IMR-90 (cell line): ENCODE data around the gene RAB40C. TPM values are rescaled to one million over a fixed set of nuclear protein-coding genes. Genes with fewer than 3 reads are reported as not detected.

Source experiments
- ATAC-seq: fragments of 200-7000 bp; cut with Tn5 transposase; 2 replicates; pipeline ENCODE4 v1.9.1; 2020; ENCODE audit warnings: low read depth, mild to moderate bottlenecking, moderate library complexity
- BruUV-seq: library from RNA; stranded (reverse); fragments of 400-500 nt; replicated peaks from 2 replicates; lab custom pipeline; 2021; lab: Mats Ljungman, UMichigan
- CTCF ChIA-PET: fragments of 300-600 bp; formaldehyde crosslinking; extraction: SDS; loops from one replicate; lab custom pipeline; 2021; ENCODE audit warnings: antibody characterized with exemption; lab: Yijun Ruan, JAX
- POLR2A ChIA-PET: fragments of 300-600 bp; sonication (Branson Sonifier 250); formaldehyde crosslinking; loops from one replicate; lab custom pipeline; 2022; ENCODE audit warnings: antibody characterized with exemption; ENCODE audit not compliant: unreplicated experiment; lab: Charles Lee
- DNase-seq: peaks from one replicate; pipeline ENCODE4 v3.0.0; 2013
- H2AFZ ChIP-seq: replicated peaks from 2 replicates; pipeline ENCODE3; 2013; ENCODE audit warnings: low read length, mild to moderate bottlenecking; ENCODE audit not compliant: poor library complexity
- H2AK5ac ChIP-seq: 2 replicates; pipeline ENCODE4 v1.6.1; 2013; ENCODE audit warnings: low read depth, low read length, inconsistent platforms
- H2AK9ac ChIP-seq: replicated peaks from 2 replicates; pipeline ENCODE3; 2013; ENCODE audit warnings: mild to moderate bottlenecking, low read depth, low read length, moderate library complexity; ENCODE audit not compliant: poor library complexity
- H2BK120ac ChIP-seq: 2 replicates; pipeline ENCODE4 v1.6.1; 2013; ENCODE audit warnings: low read depth, low read length, inconsistent platforms
- H2BK15ac ChIP-seq: 3 replicates; pipeline ENCODE4 v1.6.1; 2013; ENCODE audit warnings: low read depth, low read length, inconsistent platforms
- H2BK20ac ChIP-seq: 2 replicates; pipeline ENCODE4 v1.6.1; 2013; ENCODE audit warnings: low read depth, mild to moderate bottlenecking, inconsistent platforms, low read length, moderate library complexity
- H2BK5ac ChIP-seq: 2 replicates; pipeline ENCODE4 v1.6.1; 2013; ENCODE audit warnings: mild to moderate bottlenecking, low read depth, low read length, inconsistent platforms; ENCODE audit not compliant: poor library complexity, severe bottlenecking
- H3K14ac ChIP-seq: replicated peaks from 2 replicates; pipeline ENCODE4 v1.6.1; 2013; ENCODE audit warnings: low read depth, low read length, inconsistent platforms
- H3K18ac ChIP-seq: 2 replicates; pipeline ENCODE4 v1.6.1; 2013; ENCODE audit warnings: low read depth, low read length, control low read depth
- H3K23ac ChIP-seq: 2 replicates; pipeline ENCODE4 v1.6.1; 2013; ENCODE audit warnings: low read depth, low read length, inconsistent platforms
- H3K27ac ChIP-seq: 2 replicates; pipeline ENCODE4 v1.5.1; 2013; ENCODE audit warnings: mild to moderate bottlenecking, control low read depth, low read length; ENCODE audit not compliant: insufficient read depth
- H3K27me3 ChIP-seq: 2 replicates; pipeline ENCODE4 v1.6.1; 2013; ENCODE audit warnings: low read length; ENCODE audit not compliant: control insufficient read depth, insufficient read depth
- H3K36me3 ChIP-seq: 2 replicates; pipeline ENCODE4 v1.6.1; 2013; ENCODE audit warnings: low read length, mixed read lengths; ENCODE audit not compliant: control insufficient read depth, insufficient read depth
- H3K4ac ChIP-seq: 2 replicates; pipeline ENCODE4 v1.6.1; 2013; ENCODE audit warnings: low read depth, low read length, inconsistent platforms
- H3K4me1 ChIP-seq: 2 replicates; pipeline ENCODE4 v1.6.1; 2013; ENCODE audit warnings: low read length, mixed read lengths; ENCODE audit not compliant: control insufficient read depth, insufficient read depth
- H3K4me2 ChIP-seq: 2 replicates; pipeline ENCODE4 v1.6.1; 2013; ENCODE audit warnings: low read depth, mild to moderate bottlenecking, control low read depth, low read length, moderate library complexity
- H3K4me3 ChIP-seq: 2 replicates; pipeline ENCODE4 v1.5.1; 2013; ENCODE audit warnings: low read depth, mild to moderate bottlenecking, control low read depth, low read length, moderate library complexity; ENCODE audit not compliant: insufficient read depth
- H3K56ac ChIP-seq: 2 replicates; pipeline ENCODE4 v1.6.1; 2013; ENCODE audit warnings: low read length, inconsistent platforms; ENCODE audit not compliant: insufficient read depth; ENCODE audit errors: extremely low read depth
- H3K79me1 ChIP-seq, 2 experiments: 2 replicates each; pipeline ENCODE4 v1.6.1; 2013; ENCODE audit warnings: low read length in 2 of 2, inconsistent platforms in 1 of 2, low read depth in 1 of 2
- H3K9ac ChIP-seq: 2 replicates; pipeline ENCODE4 v1.6.1; 2013; ENCODE audit warnings: low read depth, low read length, control low read depth
- H3K9me1 ChIP-seq: 2 replicates; pipeline ENCODE4 v1.6.1; 2013; ENCODE audit warnings: low read length, inconsistent platforms; ENCODE audit not compliant: insufficient read depth
- H3K9me3 ChIP-seq: 2 replicates; pipeline ENCODE4 v1.6.1; 2013; ENCODE audit warnings: low read length; ENCODE audit not compliant: control insufficient read depth, insufficient read depth
- H4K20me1 ChIP-seq: 2 replicates; pipeline ENCODE4 v1.6.1; 2013; ENCODE audit warnings: low read length, inconsistent platforms; ENCODE audit not compliant: insufficient read depth
- H4K5ac ChIP-seq: 2 replicates; pipeline ENCODE4 v1.6.1; 2013; ENCODE audit warnings: mild to moderate bottlenecking, low read depth, low read length, control low read depth
- H4K8ac ChIP-seq, 2 experiments: 2 replicates each; pipeline ENCODE4 v1.6.1; 2013; ENCODE audit warnings: low read depth in 2 of 2, low read length in 2 of 2, control low read depth in 1 of 2, inconsistent platforms in 1 of 2
- H4K91ac ChIP-seq: 2 replicates; pipeline ENCODE4 v1.6.1; 2013; ENCODE audit warnings: low read depth, low read length, inconsistent platforms; ENCODE audit not compliant: insufficient read depth
- BHLHE40 ChIP-seq: fragments of 150-350 bp; IDR thresholded peaks from 2 replicates; pipeline ENCODE4 v1.6.1; 2016; ENCODE audit warnings: mild to moderate bottlenecking, low read depth, low read length
- CEBPB ChIP-seq: IDR thresholded peaks from 2 replicates; pipeline ENCODE4 v1.6.1; 2012; ENCODE audit warnings: low read depth, low read length, improper control_type of control experiment
- CHD1 ChIP-seq: IDR thresholded peaks from 2 replicates; pipeline ENCODE4 v1.6.1; 2012; ENCODE audit warnings: low read depth, low read length, improper control_type of control experiment
- CTCF ChIP-seq: conservative IDR thresholded peaks from 2 replicates; pipeline ENCODE4 v1.5.1; 2012; ENCODE audit warnings: mild to moderate bottlenecking, low read depth, low read length, improper control_type of control experiment
- ELK1 ChIP-seq: fragments of 150-350 bp; IDR thresholded peaks from 2 replicates; pipeline ENCODE4 v1.6.1; 2016; ENCODE audit warnings: low read depth, mild to moderate bottlenecking, low read length, moderate library complexity, borderline replicate concordance
- FOS ChIP-seq: fragments of 150-350 bp; IDR thresholded peaks from 2 replicates; pipeline ENCODE4 v1.6.1; 2016; ENCODE audit warnings: low read depth, low read length
- MAFK ChIP-seq: IDR thresholded peaks from 2 replicates; pipeline ENCODE4 v1.6.1; 2012; ENCODE audit warnings: low read depth, low read length, improper control_type of control experiment
- MAZ ChIP-seq: IDR thresholded peaks from 2 replicates; pipeline ENCODE4 v1.6.1; 2012; ENCODE audit warnings: low read depth, mild to moderate bottlenecking, low read length, improper control_type of control experiment, moderate library complexity, borderline replicate concordance
- MXI1 ChIP-seq: IDR thresholded peaks from 2 replicates; pipeline ENCODE4 v1.6.1; 2012; ENCODE audit warnings: low read depth, mild to moderate bottlenecking, low read length, moderate library complexity, borderline replicate concordance
- NFE2L2 ChIP-seq: fragments of 150-350 bp; IDR thresholded peaks from 2 replicates; pipeline ENCODE4 v1.6.1; 2016; ENCODE audit warnings: low read depth, mild to moderate bottlenecking, low read length
- POLR2A ChIP-seq: IDR thresholded peaks from 2 replicates; pipeline ENCODE4 v1.6.1; 2012; ENCODE audit warnings: mild to moderate bottlenecking, low read depth, low read length
- RAD21 ChIP-seq: IDR thresholded peaks from 2 replicates; pipeline ENCODE4 v1.6.1; 2012; ENCODE audit warnings: low read length, improper control_type of control experiment
- RCOR1 ChIP-seq: IDR thresholded peaks from 2 replicates; pipeline ENCODE4 v1.6.1; 2012; ENCODE audit warnings: mild to moderate bottlenecking, low read length, improper control_type of control experiment; ENCODE audit not compliant: insufficient replicate concordance
- RFX5 ChIP-seq: IDR thresholded peaks from 2 replicates; pipeline ENCODE4 v1.8.0; 2012; ENCODE audit warnings: low read depth, mild to moderate bottlenecking, low read length, moderate library complexity
- SMC3 ChIP-seq: fragments of 150-350 bp; IDR thresholded peaks from 2 replicates; pipeline ENCODE4 v1.6.1; 2016; ENCODE audit warnings: low read depth, mild to moderate bottlenecking, antibody characterized with exemption, low read length, moderate library complexity
- USF2 ChIP-seq: fragments of 150-350 bp; IDR thresholded peaks from 2 replicates; pipeline ENCODE4 v1.6.1; 2017; ENCODE audit warnings: mild to moderate bottlenecking, antibody characterized with exemption, low read length, low read depth
- WGBS, 2 experiments: methylation state at CpG; one replicate each; pipeline versions ENCODE4 v1.1.5 to v1.1.7; 2013; ENCODE audit warnings: missing lambda C conversion rate in 2 of 2; ENCODE audit not compliant: insufficient read length in 1 of 2; ENCODE audit errors: extremely low coverage in 2 of 2; 5-methylcytosine and 5-hydroxymethylcytosine counted together
- dilution Hi-C: fragments of 300-500 bp; cut with HindIII; formaldehyde crosslinking; loops from one replicate; pipeline ENCODE4 v1.14.3; 2018; ENCODE audit warnings: low sequenced_read_pairs; ENCODE audit not compliant: unreplicated experiment
- in situ Hi-C: fragments of 300-500 bp; cut with MboI; formaldehyde crosslinking; loops from 3 replicates; pipeline ENCODE4 v1.14.3; 2019; ENCODE audit warnings: low sequenced_read_pairs, inconsistent platforms, mixed read lengths
- intact Hi-C: fragments of 100-400 bp; cut with micrococcal nuclease; formaldehyde crosslinking; loops from 2 replicates; pipeline ENCODE4 v1.10.0; 2022
- polyA plus RNA-seq, 3 experiments: library from polyadenylated mRNA; depleted of rRNA; stranded (reverse); fragments of >200 nt; gene quantifications; 2 replicates each; pipeline ENCODE4 v1.2.3, GENCODE V29; 2012; ENCODE audit warnings: low replicate concordance in 1 of 3
- total RNA-seq: library from RNA; depleted of rRNA; stranded (reverse); fragments of >200 nt; gene quantifications from 2 replicates; pipeline ENCODE4 v1.2.3, GENCODE V29; 2012

RAB40C gene
- total and polyA plus RNA-seq, 2 of the 4 experiments (the other 2 are of a cell fraction) = 6.8 to 13.7 TPM

- Histone ChIP-seq H3K23ac (no peak overlapping the region), H3K27me3 (no peaks in the 10 kb centered on the region), H2BK20ac (no peak overlapping the region), H3K4ac (no peak overlapping the region), H3K9ac (no peak overlapping the region), H3K36me3 (no peaks in the 10 kb centered on the region), H3K4me3 (no peak overlapping the region), H4K5ac (no peak overlapping the region), H3K9me3 (no peaks in the 10 kb centered on the region; the same call in 1 of the 2 replicates), H3K79me1 (peaks cover 12 to 37% of the 10 kb centered on the region in 2 experiments), H3K9me1 (peaks cover 3% of the 10 kb centered on the region; the same call in 1 of the 2 replicates), H3K56ac (no peak overlapping the region), H2AK5ac (no peak overlapping the region), H2BK5ac (no peak overlapping the region), H3K4me2 (no peak overlapping the region), H3K4me1 (no peaks in the 10 kb centered on the region), H4K91ac (no peak overlapping the region), H2BK120ac (no peak overlapping the region), H3K18ac (no peak overlapping the region), H4K20me1 (peaks cover 17% of the 10 kb centered on the region), H2BK15ac (no peak overlapping the region), H2AFZ (no peak overlapping the region), H2AK9ac (no peak overlapping the region), H3K14ac (no peak overlapping the region), H3K27ac (no peak overlapping the region), H4K8ac (no peak overlapping the region)
- intact Hi-C loops (no loop called here), dilution Hi-C loops (no loop called here), in situ Hi-C loops (no loop called here)
- WGBS, 2 experiments = 40% methylated on average over 1 of the region's 10 CpGs; no CpG with 5 or more reads in 1 of the 2 experiments
- ATAC-seq (no peak), DNase-seq (no peak)
- POLR2A ChIA-PET = no interaction called here
- TF ChIP-seq RFX5 = no peak
- no peak for TF ChIP-seq RCOR1
- no peak for TF ChIP-seq MAZ
- no peak for TF ChIP-seq FOS
- TF ChIP-seq CTCF = no peak
- TF ChIP-seq RAD21 = no peak
- no peak for TF ChIP-seq ELK1
- no peak for TF ChIP-seq NFE2L2
- no peak for TF ChIP-seq MXI1
- TF ChIP-seq CHD1 = no peak
- no peak for TF ChIP-seq BHLHE40
- no peak for TF ChIP-seq USF2
- TF ChIP-seq MAFK = no peak
- TF ChIP-seq CEBPB = no peak
- no peak for TF ChIP-seq SMC3
- TF ChIP-seq POLR2A = no peak
- CTCF ChIA-PET = no interaction called here
- no TSS peak for BruUV-seq
Measured at GRCh38 chr16:608019-608418, 18.2 kb downstream of the RAB40C start.
